Kidney (tissue), 14 donors: ENCODE measurements around the gene PTPRJ. TPM values are rescaled to one million over a fixed set of nuclear protein-coding genes. Genes with fewer than 3 reads are reported as not detected.

Experiments used
- DNase-seq, 5 donors: peaks; one replicate each; pipeline ENCODE4 v3.0.0-alpha.2; 2013 to 2020
- FAIRE-seq: peaks from 2 replicates; lab custom pipeline; 2012; peaks lifted over from hg19 to GRCh38; lab: Jason Lieb, UNC
- H3K27ac ChIP-seq, 2 donors: one replicate each; pipeline ENCODE4 v1.7.0; 2013; ENCODE audit warnings: low read depth in 2 of 2, low read length in 2 of 2, inconsistent platforms in 1 of 2
- H3K27me3 ChIP-seq: one replicate; pipeline ENCODE4 v1.7.1; 2013; ENCODE audit warnings: low read length, inconsistent platforms; ENCODE audit not compliant: control insufficient read depth, insufficient read depth
- H3K36me3 ChIP-seq, 3 donors: one replicate each; pipeline versions ENCODE4 v1.7.0 to v1.7.1; 2013; ENCODE audit warnings: low read length in 3 of 3, control low read depth in 1 of 3, inconsistent platforms in 1 of 3; ENCODE audit not compliant: insufficient read depth in 3 of 3, control insufficient read depth in 2 of 3
- H3K4me1 ChIP-seq, 3 donors: one replicate each; pipeline versions ENCODE4 v1.7.0 to v1.7.1; 2013; ENCODE audit warnings: low read length in 3 of 3, inconsistent platforms in 1 of 3, low read depth in 1 of 3; ENCODE audit not compliant: control insufficient read depth in 2 of 3, insufficient read depth in 2 of 3
- H3K4me3 ChIP-seq, 3 donors: one replicate each; pipeline versions ENCODE4 v1.7.0 to v1.8.1; 2013; ENCODE audit warnings: low read length in 3 of 3, control low read depth in 1 of 3, inconsistent platforms in 1 of 3
- H3K9ac ChIP-seq, 3 donors: one replicate each; pipeline versions ENCODE4 v1.7.0 to v1.7.1; 2013; ENCODE audit warnings: low read length in 3 of 3, control low read depth in 1 of 3, inconsistent platforms in 1 of 3
- H3K9me3 ChIP-seq, 3 donors: one replicate each; pipeline versions ENCODE4 v1.7.0 to v1.7.1; 2013; ENCODE audit warnings: low read length in 3 of 3, control low read depth in 1 of 3, inconsistent platforms in 1 of 3; ENCODE audit not compliant: control insufficient read depth in 2 of 3, insufficient read depth in 1 of 3
- CTCF ChIP-seq: IDR thresholded peaks from 3 replicates; pipeline ENCODE4 v1.5.1; 2012; ENCODE audit warnings: mild to moderate bottlenecking, moderate library complexity, borderline replicate concordance; ENCODE audit not compliant: insufficient read depth; ENCODE audit errors: extremely low read depth
- intact Hi-C: fragments of 100-400 bp; cut with DNase I; formaldehyde crosslinking; loops from one replicate; pipeline ENCODE4 v1.11.1; 2022
- polyA plus RNA-seq: library from polyadenylated mRNA; stranded (reverse); fragments of 350-450 nt; fragmentation: Illumina TruSeq; extraction: RNeasy Lipid Tissue Mini Kit (QIAGEN cat#74804); gene quantifications from one replicate; pipeline ENCODE4 v1.2.3, GENCODE V29; 2014; ENCODE audit warnings: low read depth, low replicate concordance; ENCODE audit not compliant: insufficient read depth
- total RNA-seq: library from RNA; stranded (reverse); fragmentation: NEBNext Ultra II Directional; extraction: Animal tissue kit (Norgen Biotek cat#: 25700); gene quantifications from one replicate; pipeline ENCODE4 v1.2.1, GENCODE V29; 2021
- donor health status: control.
- donor health status: control.
- donor health status: control.
- donor health status: control.
- donor health status: control.
- donor health status: DM: yes; HTN: yes; CAD: no.
- donor health status: Normal renal cell carcinoma (clear cell type).

The PTPRJ gene
- total and polyA plus RNA-seq, 2 donors from 2014 or later, result 9.2 to 80.5 TPM

- H3K36me3 ChIP-seq, result no peaks in the 10 kb centered on the region
- DNase-seq (peak; percentile 76 to 92 (median 82)), FAIRE-seq (no peak)
- H3K4me1 ChIP-seq, result peaks cover 15 to 52% (median 35%) of the 10 kb centered on the region in 3 donors
- intact Hi-C loops, result no loop called here
- peak overlapping the region; percentile 32 to 82 for H3K27ac ChIP-seq
- H3K9me3 ChIP-seq, result no peaks in the 10 kb centered on the region
- TF ChIP-seq CTCF, result no peak
- no peak overlapping the region for H3K4me3 ChIP-seq
- no peak overlapping the region for H3K9ac ChIP-seq
- H3K27me3 ChIP-seq, result no peaks in the 10 kb centered on the region
Measured at GRCh38 chr11:48052183-48053044, 72.1 kb downstream of the PTPRJ start.

- Histone ChIP-seq H3K27ac (peak overlapping the region; percentile 85 to 87), H3K9ac (no peak overlapping the region), H3K4me3 (peak overlapping the region in 1 of 3 donors; percentile 22), H3K9me3 (no peaks in the 10 kb centered on the region), H3K27me3 (no peaks in the 10 kb centered on the region), H3K36me3 (no peaks in the 10 kb centered on the region), H3K4me1 (peaks cover 15 to 60% (median 36%) of the 10 kb centered on the region in 3 donors)
- FAIRE-seq (no peak), DNase-seq (no peak)
- intact Hi-C loops, result no loop called here
- no peak for TF ChIP-seq CTCF
Measured at GRCh38 chr11:48054994-48055291, 74.6 kb downstream of the PTPRJ start.

GRCh38 chr11:48055292-48056132, 75.2 kb downstream of the PTPRJ start:
- Histone ChIP-seq H3K9me3 (no peaks in the 10 kb centered on the region), H3K27ac (peak overlapping the region; percentile 85 to 87), H3K4me1 (peaks cover 15 to 60% (median 36%) of the 10 kb centered on the region in 3 donors), H3K36me3 (no peaks in the 10 kb centered on the region), H3K27me3 (no peaks in the 10 kb centered on the region), H3K9ac (no peak overlapping the region), H3K4me3 (peak overlapping the region in 2 of 3 donors; percentile 12 to 22)
- DNase-seq (peak; percentile 62 to 88 (median 72)), FAIRE-seq (no peak)
- intact Hi-C loops, result no loop called here
- TF ChIP-seq CTCF, result no peak
